Amniotic stem cell (primary cell): ENCODE results near the gene PHF8.

Experiments used
- DNase-seq: peaks from one replicate; lab custom pipeline; 2025; lab: John Stamatoyannopoulos, UW

Gene PHF8

GRCh38 chrX:54044126-54044876 lies at the start of gene PHF8:
Gene PHF8 (minus strand): TSS chrX:54044473. CDS start chrX:54042728, 1,745 bp downstream.
- DNase-seq = peak; percentile 73

GRCh38 chrX:54093571-54093970 lies 49.3 kb upstream of the PHF8 start:
- DNase-seq = no peak

GRCh38 chrX:54093159-54093558 lies 48.9 kb upstream of the PHF8 start:
- no peak for DNase-seq

GRCh38 chrX:54090880-54091279 lies 46.6 kb upstream of the PHF8 start:
- DNase-seq = no peak

DNA sequence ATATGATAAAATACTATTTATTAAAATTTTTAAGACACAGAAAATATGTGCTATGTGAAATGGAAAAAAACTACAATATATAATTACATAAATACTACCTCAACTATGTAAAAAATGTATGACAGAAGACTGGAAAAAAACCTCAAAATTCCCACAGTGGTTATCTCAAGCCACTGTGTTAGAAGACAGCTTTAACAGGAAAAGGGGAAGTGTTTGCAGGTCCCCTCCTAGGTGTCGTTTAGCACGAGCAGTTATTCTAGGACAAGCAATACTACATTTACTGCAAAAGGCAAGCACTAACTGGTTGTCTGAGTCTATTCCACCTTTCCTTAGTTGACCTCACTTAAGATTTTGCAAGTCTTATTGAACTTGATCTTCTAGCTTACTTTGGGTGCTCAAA lies 44.9 kb upstream of the PHF8 start:
- DNase-seq = no peak

DNA sequence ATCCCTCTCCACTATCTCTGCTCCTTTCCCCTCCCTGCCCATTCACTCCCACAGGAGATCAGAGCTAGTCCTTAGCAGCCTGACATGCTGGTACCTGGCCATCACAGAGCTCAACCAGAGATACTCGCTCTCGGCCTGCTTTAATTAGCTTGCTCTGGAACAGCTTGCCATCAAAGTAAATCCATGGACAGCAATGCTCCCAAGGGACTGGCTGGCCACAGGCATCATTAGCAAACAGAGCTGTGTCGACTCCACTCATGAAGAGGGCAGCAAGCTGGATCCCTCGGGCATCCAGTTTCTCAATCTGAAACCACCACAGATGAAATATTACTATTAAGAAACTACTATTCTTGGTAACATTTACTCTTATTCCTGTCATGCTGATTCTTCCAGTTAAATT lies 43.4 kb upstream of the PHF8 start:
- DNase-seq = no peak

DNA sequence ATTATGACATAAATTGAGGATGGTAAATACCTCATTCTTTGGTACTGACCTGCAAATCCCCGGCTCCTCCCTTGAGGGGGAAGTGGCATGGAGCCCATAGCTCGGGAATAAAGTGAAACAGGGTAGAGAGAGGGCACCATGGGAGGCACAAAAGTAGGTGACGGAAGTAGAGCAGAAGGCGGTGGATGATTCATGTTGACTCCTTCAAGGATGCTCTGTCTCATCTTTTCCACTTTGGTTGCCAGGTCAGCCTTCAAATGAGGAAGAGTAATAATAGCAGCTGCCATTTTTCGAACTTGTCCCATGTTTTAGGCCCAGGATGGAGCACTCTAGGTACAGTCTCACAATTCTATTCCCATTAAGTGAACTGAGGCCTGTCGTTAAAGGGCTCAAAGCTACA lies 41.4 kb upstream of the PHF8 start:
- no peak for DNase-seq

DNA sequence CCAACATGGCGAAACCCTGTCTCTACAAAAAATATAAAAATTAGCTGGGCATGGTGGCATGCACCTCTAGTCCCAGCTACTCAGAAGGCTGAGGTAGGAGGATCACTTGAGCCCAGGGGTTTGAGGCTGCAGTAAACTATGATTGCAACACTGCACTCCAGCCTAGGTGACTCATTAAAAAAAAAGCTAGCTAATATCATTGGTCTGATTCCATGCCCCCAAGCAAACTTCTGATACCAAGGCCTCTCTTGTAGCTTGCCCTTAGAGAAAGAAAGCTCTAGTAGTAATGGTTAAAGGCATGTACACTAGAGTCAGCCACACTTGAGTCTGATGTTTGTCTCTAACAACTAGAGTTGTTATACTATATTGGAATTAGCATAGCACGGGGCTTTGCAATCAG lies 32.6 kb upstream of the PHF8 start:
- no peak for DNase-seq

DNA sequence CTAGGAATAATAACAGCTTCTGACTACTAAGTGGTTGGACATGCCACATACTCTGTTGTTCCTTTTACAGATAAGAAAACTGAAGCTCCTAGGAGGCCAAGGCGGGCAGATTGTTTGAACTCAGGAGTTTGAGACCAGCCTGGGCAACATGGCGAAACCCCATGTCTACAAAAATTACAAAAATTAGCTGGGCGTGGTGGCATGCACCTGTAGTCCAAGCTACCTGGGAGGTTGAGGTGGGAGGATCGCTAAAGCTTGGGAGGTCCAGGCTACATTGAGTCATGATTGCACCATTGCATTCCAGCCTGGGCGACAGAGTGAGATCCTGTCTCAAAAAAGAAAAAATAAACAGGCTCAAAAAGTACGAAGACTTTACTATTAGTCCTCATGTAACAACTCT lies 30.6 kb upstream of the PHF8 start:
- no peak for DNase-seq

DNA sequence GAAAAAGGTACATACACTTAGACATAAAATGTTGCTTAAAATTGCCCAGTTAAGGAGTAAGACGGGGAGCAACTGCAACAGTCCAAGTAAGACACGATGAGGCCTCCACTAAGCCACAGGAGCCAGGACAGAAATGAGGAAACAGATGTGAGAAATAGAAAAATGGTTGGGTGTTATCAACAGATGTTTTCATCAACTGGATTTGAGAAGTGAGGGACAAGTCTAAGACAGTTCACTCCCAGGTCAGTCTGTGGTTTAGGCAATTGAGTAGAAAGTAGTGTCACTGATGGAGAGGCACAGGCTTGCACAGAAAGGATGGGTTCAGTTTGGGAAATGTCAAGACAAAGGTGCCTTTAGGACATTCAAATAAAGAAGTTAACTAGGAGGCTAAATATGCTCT lies 23.5 kb upstream of the PHF8 start:
- DNase-seq = no peak

- DNase-seq = no peak
These were observed 22.6 kb upstream of the PHF8 start for GRCh38 chrX:54066841-54067240.

DNA sequence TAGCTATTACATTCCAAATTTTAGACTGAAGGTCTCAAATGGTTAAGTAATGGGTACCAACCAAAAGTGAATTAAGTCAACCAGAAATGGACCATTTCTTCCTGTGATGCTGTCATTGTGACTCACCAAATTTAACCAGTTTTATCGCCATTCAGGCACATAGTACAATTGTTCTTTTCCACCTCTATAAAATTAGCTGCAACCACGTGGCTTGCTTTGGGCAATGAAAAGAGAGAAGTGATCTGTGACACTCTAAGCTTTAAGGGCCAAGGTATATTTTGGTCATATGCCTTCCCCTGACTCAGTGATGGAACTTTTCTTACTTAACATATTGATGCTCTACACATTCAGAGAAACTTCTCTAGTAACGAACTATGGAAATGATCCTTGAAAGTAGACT lies 20.3 kb upstream of the PHF8 start:
- no peak for DNase-seq

- no peak for DNase-seq
These were observed 19.1 kb upstream of the PHF8 start for GRCh38 chrX:54063361-54063760.

DNA sequence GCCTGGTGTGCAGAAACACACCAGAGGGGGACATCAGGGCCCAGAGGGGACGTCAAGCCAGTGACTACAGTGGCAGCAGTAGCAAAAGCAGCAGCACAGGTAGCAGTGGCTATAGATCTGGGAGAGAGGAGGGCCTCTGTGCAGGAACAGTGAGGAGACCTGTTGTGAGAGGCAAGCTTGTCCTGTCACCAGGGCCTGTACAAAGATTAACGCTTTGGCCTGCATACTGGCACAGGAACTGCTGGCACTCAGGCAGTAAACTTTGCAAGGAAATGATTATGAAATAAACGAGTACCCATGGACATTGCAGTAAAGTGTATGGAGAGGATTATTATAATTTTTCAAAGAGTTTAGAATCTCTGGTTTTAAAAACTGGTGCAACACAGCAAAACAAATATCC lies 5.5 kb upstream of the PHF8 start:
- DNase-seq = no peak

DNA sequence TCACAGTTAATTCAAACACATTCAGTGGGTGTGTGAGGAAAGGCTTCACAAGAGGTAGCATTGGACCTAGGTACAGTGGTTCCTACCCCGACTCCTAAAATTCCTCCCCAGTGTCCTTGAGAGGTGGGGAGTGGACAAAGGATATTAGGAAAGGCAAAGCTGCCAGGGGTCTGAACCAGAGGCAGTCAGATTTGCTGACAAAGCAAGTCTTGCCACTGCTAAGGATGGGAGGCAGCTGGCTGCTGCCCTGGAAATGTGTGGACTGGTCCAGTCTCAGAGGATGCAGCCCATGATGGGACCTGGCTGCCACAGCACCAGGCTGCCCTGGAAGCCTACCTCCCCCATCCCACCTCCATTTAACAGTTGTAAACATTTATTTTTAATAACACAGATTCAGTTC lies 4.1 kb upstream of the PHF8 start:
- no peak for DNase-seq

- DNase-seq = no peak
These were observed 1.4 kb upstream of the PHF8 start for GRCh38 chrX:54045563-54046228.

DNA sequence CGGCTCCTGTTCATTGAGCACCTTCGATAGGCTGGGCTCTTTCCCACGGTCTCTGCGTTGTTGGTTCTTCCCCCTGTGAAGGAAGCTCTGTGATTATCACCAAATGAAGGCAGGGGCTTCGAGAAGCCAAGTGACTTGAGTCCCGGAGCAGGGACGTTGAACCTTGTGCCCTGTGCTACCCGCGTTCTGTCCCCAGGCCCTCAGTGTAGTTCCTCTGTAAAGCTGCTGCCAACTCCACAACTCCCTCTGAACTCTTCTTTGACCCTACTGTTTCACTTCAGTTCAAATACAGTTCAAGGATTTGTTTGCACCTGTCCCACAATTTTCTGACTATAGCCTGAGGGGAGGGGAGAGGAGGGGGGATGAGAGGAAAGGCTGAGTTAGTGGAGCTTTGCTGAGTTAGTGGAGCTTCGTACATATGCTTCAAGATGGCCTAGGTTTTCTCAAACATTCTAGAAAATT lies 635 bp upstream of the PHF8 start:
- no peak for DNase-seq

GRCh38 chrX:54043541-54044125 lies 640 bp downstream of the PHF8 start:
- no peak for DNase-seq

- no peak for DNase-seq
These were observed 1.2 kb downstream of the PHF8 start for GRCh38 chrX:54043056-54043455.

DNA sequence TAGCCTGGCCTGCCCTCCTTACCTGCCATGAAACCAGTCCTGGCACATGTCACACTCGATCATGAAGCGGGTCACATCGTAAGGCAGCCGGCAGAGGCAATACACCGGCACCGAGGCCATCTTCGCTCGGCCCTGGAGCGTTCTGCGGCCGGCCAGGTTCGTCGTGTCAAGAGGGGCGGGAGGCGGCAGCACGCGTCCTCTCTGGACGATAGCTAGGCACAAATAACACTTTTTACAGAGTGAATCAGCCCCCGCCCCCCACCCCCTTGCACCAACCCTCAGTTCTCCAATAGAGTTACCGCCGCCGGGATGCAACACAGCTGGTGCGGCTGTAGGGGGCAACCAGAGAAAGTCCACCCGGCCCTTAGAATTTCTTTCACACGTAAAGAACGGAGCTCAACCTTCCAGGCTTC lies 1.7 kb downstream of the PHF8 start:
- DNase-seq = peak; percentile 67

DNA sequence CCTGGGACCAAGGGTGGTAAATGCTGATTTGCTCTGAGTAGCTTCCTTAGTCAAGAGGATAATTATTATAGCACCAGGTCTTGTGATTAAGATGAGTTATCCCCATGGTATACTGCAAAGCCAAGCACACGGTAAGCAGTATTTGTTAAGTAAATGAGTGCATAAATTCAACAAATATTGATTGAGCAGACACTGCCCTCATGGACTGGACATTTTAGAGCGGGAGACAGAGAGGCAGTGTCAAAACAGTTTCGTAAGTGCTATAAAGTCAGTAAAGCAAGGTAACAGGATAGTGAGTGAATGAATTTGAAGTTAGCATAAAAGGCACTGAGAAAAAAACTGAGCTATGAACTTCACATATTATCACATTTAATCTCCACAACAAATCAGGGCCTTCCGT lies 13.9 kb downstream of the PHF8 start:
- DNase-seq = no peak

GRCh38 chrX:54029529-54030143 lies 14.6 kb downstream of the PHF8 start:
- DNase-seq = no peak

DNA sequence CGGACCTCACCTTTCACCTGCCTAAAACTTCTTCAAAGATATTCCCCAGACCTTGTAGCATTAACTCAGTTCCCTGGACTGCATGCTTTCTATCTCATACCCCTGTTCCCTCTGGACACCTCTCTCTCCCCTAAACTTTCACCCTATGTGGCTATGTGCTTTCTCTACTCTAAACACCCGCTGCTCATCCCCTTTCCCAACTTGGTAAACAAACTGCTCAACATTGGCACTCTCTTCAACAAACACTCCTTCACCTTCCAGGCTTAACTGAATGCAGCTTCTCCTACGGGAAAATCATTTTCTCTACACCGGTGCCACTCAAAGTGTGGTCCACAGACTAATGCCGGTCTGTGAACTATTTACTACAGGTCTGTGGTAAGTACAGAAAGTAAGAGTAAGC lies 19.9 kb downstream of the PHF8 start:
- DNase-seq = no peak
